Measurements from ENCODE around the gene PTPRZ1.

- no peak for TF ChIP-seq CTCF (IDR thresholded peaks at IDR 0.05; ENCODE audit: insufficient read depth, low read length, poor library complexity, severe bottlenecking)
- no peak for TF ChIP-seq EZH2phosphoT487 (conservative IDR thresholded peaks at IDR 0.05; ENCODE audit: low read length)
Measured at GRCh38 chr7:122063146-122063545, 190.2 kb downstream of the PTPRZ1 start.

Measured in SU-DHL-6 (cell line).